ENCODE data around the gene SLC12A8.

The SLC12A8 gene

DNA sequence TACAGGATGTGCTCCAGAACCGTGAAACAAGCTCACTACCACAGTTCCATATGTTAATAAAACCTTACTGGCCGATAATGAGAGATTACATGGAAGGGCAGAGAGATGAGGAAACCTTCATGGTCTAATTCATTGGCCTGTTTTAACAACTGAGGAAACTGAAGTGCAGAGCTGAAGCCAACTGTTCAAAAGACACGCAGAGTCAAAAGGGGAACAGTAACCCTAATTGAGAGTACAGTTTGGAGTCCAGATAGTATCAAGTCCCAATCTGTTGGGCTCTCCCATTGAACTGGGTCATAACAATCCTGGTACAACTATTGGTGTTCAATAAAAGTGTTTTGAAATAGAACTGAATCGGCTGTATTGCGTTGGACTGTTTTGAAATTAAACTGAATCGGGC is 69.6 kb downstream of the SLC12A8 start:
- Histone ChIP-seq H3K36me3 (replicated peaks; ENCODE audit: insufficient read depth, low read length) (no peaks in the 10 kb centered on the region), H3K4me3 (ENCODE audit: low read length) (no peak overlapping the region), H3K4me2 (ENCODE audit: low read depth, low read length) (no peak overlapping the region), H3K79me2 (ENCODE audit: low read length) (no peaks in the 10 kb centered on the region), H2AFZ (ENCODE audit: low read length) (no peak overlapping the region), H3K9me2 (replicated peaks; ENCODE audit: insufficient read depth, low read length) (no peaks in the 10 kb centered on the region), H3K9me3 (replicated peaks; ENCODE audit: insufficient read depth, low read length) (no peaks in the 10 kb centered on the region), H3K4me1 (ENCODE audit: low read length) (peaks cover 12% of the 10 kb centered on the region), H4K20me1 (ENCODE audit: insufficient read depth, low read length) (no peaks in the 10 kb centered on the region), H3K9ac (ENCODE audit: low read length) (no peak overlapping the region), H3K27me3 (replicated peaks; ENCODE audit: insufficient read depth, low read length) (peaks cover 5% of the 10 kb centered on the region; the same call in 1 of the 2 replicates), H3F3A (ENCODE audit: insufficient read depth, low read length) (peaks cover 12% of the 10 kb centered on the region), H3K27ac (ENCODE audit: low read length) (no peak overlapping the region)
- no peak for DNase-seq
- no peak for TF ChIP-seq EZH2 (optimal IDR thresholded peaks at IDR 0.05; ENCODE audit: low read depth, low read length)
- TF ChIP-seq, protein P1, sequence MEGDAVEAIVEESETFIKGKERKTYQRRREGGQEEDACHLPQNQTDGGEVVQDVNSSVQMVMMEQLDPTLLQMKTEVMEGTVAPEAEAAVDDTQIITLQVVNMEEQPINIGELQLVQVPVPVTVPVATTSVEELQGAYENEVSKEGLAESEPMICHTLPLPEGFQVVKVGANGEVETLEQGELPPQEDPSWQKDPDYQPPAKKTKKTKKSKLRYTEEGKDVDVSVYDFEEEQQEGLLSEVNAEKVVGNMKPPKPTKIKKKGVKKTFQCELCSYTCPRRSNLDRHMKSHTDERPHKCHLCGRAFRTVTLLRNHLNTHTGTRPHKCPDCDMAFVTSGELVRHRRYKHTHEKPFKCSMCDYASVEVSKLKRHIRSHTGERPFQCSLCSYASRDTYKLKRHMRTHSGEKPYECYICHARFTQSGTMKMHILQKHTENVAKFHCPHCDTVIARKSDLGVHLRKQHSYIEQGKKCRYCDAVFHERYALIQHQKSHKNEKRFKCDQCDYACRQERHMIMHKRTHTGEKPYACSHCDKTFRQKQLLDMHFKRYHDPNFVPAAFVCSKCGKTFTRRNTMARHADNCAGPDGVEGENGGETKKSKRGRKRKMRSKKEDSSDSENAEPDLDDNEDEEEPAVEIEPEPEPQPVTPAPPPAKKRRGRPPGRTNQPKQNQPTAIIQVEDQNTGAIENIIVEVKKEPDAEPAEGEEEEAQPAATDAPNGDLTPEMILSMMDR (IDR thresholded peaks at IDR 0.05; ENCODE audit: low read length): no peak
- no peak for TF ChIP-seq EZH2phosphoT487 (IDR thresholded peaks at IDR 0.05; ENCODE audit: low read length)

DNA sequence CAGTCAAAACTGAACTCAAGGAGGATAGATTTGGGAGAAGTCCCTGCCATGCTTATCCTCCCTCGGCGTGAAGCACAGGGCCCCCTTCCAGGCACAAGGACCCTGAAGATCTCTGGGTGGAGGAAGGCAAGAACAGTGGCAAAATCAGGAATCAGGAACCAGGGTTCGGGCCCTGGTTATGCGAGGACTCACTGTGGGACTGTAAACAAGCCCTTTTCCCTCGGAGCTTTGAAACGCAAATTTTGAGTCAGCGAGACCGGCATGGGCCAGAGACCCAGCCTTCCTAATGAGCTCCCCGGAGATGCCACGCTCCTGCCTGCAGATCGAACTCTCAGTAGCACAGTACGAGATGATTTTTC is 70.1 kb downstream of the SLC12A8 start:
- Histone ChIP-seq H4K20me1 (ENCODE audit: insufficient read depth, low read length) (no peaks in the 10 kb centered on the region), H3K79me2 (ENCODE audit: low read length) (no peaks in the 10 kb centered on the region), H3K4me3 (ENCODE audit: low read length) (peak overlapping the region; percentile 55; the same call in 1 of the 2 replicates), H3K4me2 (ENCODE audit: low read depth, low read length) (peak overlapping the region; percentile 81), H3K4me1 (ENCODE audit: low read length) (peaks cover 12% of the 10 kb centered on the region), H2AFZ (ENCODE audit: low read length) (peak overlapping the region; percentile 91), H3K27ac (ENCODE audit: low read length) (no peak overlapping the region), H3K27me3 (replicated peaks; ENCODE audit: insufficient read depth, low read length) (peaks cover 5% of the 10 kb centered on the region; the same call in 1 of the 2 replicates), H3K36me3 (replicated peaks; ENCODE audit: insufficient read depth, low read length) (no peaks in the 10 kb centered on the region), H3F3A (ENCODE audit: insufficient read depth, low read length) (peaks cover 12% of the 10 kb centered on the region), H3K9me2 (replicated peaks; ENCODE audit: insufficient read depth, low read length) (no peaks in the 10 kb centered on the region), H3K9ac (ENCODE audit: low read length) (no peak overlapping the region; the same call in 1 of the 2 replicates), H3K9me3 (replicated peaks; ENCODE audit: insufficient read depth, low read length) (no peaks in the 10 kb centered on the region)
- no peak for DNase-seq
- no peak for TF ChIP-seq EZH2 (optimal IDR thresholded peaks at IDR 0.05; ENCODE audit: low read depth, low read length)
- TF ChIP-seq, protein P1 (IDR thresholded peaks at IDR 0.05; ENCODE audit: low read length): no peak
- TF ChIP-seq EZH2phosphoT487 (IDR thresholded peaks at IDR 0.05; ENCODE audit: low read length): no peak

DNA sequence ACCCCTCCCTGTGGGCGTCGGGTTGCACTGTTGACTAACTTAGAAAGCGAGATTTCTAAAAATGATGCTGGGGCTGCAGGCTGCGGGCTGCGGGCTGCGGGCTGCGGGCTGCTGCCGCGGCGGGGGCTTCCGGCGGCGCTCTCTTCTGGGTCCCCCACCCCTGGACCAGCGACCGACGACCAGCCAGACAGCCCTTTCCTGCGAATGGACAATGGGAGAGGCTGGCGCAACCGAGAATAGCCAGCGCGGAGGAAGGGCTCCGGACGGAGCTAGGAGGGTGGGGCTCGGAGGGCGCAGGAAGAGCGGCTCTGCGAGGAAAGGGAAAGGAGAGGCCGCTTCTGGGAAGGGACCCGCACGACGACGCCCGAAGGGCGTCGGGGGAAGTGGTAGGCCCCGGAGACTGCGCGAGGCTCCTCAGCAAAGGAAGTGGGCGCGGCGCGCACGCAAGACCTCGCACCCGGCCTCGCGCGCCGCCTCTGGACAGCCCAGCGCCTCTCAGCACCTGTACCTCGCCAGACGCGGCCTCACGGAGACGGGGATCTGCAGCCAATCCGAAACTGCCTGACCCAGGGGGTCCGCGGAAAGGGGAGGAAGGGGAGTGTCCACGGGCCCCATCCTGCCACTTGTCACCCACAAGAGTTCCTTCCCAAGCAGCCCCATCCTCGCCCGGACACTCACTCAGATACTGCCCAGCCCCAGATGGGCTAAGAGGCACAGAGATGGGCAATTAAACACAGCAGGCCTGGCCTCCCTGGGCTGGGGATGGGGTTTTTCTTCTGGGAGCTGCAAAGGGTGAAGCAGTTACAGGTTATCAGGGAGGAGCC is 70.7 kb downstream of the SLC12A8 start:
- no peak overlapping the region for H3K27ac ChIP-seq (ENCODE audit: low read length)
- H3K27me3 ChIP-seq (replicated peaks; ENCODE audit: insufficient read depth, low read length): peaks cover 5% of the 10 kb centered on the region; the same call in 1 of the 2 replicates
- peak overlapping the region; percentile 55; the same call in 1 of the 2 replicates for H3K4me3 ChIP-seq (ENCODE audit: low read length)
- peak overlapping the region; percentile 81 for H3K4me2 ChIP-seq (ENCODE audit: low read depth, low read length)
- no peaks in the 10 kb centered on the region for H3K36me3 ChIP-seq (replicated peaks; ENCODE audit: insufficient read depth, low read length)
- no peaks in the 10 kb centered on the region for H3K9me2 ChIP-seq (replicated peaks; ENCODE audit: insufficient read depth, low read length)
- peak overlapping the region; percentile 91 for H2AFZ ChIP-seq (ENCODE audit: low read length)
- H4K20me1 ChIP-seq (ENCODE audit: insufficient read depth, low read length): no peaks in the 10 kb centered on the region
- H3K4me1 ChIP-seq (ENCODE audit: low read length): peaks cover 12% of the 10 kb centered on the region
- no peak overlapping the region; the same call in 1 of the 2 replicates for H3K9ac ChIP-seq (ENCODE audit: low read length)
- DNase-seq: peak; percentile 59
- TF ChIP-seq EZH2phosphoT487 (IDR thresholded peaks at IDR 0.05; ENCODE audit: low read length): no peak
- TF ChIP-seq, protein P1 (IDR thresholded peaks at IDR 0.05; ENCODE audit: low read length): peak; percentile 31
- H3K79me2 ChIP-seq (ENCODE audit: low read length): no peaks in the 10 kb centered on the region
- peaks cover 12% of the 10 kb centered on the region for H3F3A ChIP-seq (ENCODE audit: insufficient read depth, low read length)
- no peaks in the 10 kb centered on the region for H3K9me3 ChIP-seq (replicated peaks; ENCODE audit: insufficient read depth, low read length)
